ENCODE data around the gene TBC1D23. TPM values are rescaled to one million over a fixed set of nuclear protein-coding genes. Genes with fewer than 3 reads are reported as not detected.
A peak's percentile ranks its signal among the peaks of the same experiment; 100 is the strongest.
"Not testable (repeated sequence)": the region's sequence is repeated elsewhere in the genome, so short reads cannot be mapped to it uniquely, and the experiment has no call there.

Gene TBC1D23
- total RNA-seq, 2 donors from 2014 or later: 35.6 to 58.2 TPM

DNA sequence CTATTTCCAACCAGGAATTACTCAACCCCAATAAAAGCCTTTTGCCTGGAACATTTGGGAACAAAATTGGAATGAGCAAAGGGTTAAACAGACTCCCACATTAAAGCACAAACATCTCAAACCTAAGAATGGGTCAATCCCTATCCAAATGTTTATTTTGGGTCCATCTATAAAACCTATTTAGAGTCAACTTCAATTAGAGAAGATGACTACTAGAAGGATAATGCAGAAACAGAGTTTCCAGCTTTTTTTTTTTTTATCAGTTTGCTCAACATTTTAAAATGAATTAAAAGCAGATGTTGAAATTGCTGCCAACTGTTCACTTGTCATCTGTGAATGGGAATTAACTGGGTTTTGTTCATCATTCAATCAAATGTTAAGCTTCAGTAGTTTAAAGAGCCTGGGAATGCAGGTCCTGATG is 4.1 kb upstream of the TBC1D23 start:
- Histone ChIP-seq H3K4me1 (peaks cover 4% of the 10 kb centered on the region), H3K4me3 (no peak overlapping the region), H3K9ac (ENCODE audit: low read depth in 2 of 2, low read length in 2 of 2) (no peak overlapping the region), H3K27me3 (no peaks in the 10 kb centered on the region), H3K27ac (no peak overlapping the region), H3K9me3 (no peaks in the 10 kb centered on the region), H3K36me3 (no peaks in the 10 kb centered on the region)
- no peak for DNase-seq
- TF ChIP-seq, protein P1, sequence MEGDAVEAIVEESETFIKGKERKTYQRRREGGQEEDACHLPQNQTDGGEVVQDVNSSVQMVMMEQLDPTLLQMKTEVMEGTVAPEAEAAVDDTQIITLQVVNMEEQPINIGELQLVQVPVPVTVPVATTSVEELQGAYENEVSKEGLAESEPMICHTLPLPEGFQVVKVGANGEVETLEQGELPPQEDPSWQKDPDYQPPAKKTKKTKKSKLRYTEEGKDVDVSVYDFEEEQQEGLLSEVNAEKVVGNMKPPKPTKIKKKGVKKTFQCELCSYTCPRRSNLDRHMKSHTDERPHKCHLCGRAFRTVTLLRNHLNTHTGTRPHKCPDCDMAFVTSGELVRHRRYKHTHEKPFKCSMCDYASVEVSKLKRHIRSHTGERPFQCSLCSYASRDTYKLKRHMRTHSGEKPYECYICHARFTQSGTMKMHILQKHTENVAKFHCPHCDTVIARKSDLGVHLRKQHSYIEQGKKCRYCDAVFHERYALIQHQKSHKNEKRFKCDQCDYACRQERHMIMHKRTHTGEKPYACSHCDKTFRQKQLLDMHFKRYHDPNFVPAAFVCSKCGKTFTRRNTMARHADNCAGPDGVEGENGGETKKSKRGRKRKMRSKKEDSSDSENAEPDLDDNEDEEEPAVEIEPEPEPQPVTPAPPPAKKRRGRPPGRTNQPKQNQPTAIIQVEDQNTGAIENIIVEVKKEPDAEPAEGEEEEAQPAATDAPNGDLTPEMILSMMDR (IDR thresholded peaks at IDR 0.05): no peak
- intact Hi-C loops (cut with DNase I): no loop called here

DNA sequence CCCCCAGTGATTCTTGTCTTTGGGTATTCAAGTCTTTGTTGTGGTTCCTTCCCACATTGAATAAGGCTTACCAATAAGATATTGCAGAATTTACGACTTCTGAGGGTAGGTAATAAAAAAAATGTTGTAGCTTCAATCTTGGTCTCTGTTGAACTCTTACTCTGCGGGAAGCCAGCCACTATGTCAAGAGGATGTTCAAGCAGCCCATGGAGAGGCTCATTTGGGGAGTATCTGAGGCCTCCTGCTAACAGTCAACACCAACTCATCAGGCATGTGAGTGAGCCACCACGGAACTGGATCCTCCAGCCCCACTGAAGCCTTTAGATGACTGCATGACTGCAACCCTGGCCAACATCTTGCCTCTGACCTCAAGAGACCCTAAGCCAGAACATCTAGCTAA is 3.2 kb upstream of the TBC1D23 start:
- TF ChIP-seq, protein P1 (IDR thresholded peaks at IDR 0.05): no peak
- intact Hi-C loops (cut with DNase I): no loop called here
- Histone ChIP-seq H3K36me3 (no peaks in the 10 kb centered on the region), H3K27ac (no peak overlapping the region), H3K9ac (ENCODE audit: low read depth in 2 of 2, low read length in 2 of 2) (no peak overlapping the region), H3K9me3 (no peaks in the 10 kb centered on the region), H3K27me3 (no peaks in the 10 kb centered on the region), H3K4me1 (peaks cover 9% of the 10 kb centered on the region), H3K4me3 (no peak overlapping the region)
- DNase-seq: no peak

DNA sequence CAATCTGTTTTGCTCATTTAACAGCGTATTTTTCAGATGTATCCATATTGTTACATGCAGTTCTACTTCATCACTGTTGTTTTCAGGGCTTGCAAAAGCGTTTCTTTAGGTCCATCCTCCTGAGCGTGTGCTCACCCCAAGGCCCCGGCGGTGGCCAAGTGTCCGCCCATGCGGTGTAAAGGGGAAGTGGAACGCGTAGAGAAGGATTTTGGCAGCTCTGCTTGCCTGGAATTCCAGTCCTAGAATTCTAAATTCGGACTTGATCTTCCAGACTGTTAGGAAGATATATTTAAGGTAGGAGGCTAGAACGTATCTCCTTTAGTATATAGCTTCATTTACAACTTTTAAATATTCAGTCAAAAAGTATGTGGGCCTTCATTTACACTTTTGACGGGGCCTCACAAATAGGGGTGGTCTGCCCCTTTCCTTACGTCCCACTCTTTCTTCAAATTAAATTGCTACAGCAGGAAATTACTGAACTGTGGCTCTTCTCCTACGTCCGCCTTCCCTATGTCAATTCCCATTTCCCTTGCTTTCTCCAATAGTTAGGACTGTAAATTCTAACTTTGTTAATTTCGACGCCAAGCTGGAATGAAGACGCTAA is 609 bp upstream of the TBC1D23 start:
- peak; percentile 32 for DNase-seq
- Histone ChIP-seq H3K4me1 (peaks cover 15% of the 10 kb centered on the region), H3K9ac (ENCODE audit: low read depth in 2 of 2, low read length in 2 of 2) (peak overlapping the region; percentile 54 to 78), H3K27ac (peak overlapping the region; percentile 97), H3K36me3 (no peaks in the 10 kb centered on the region), H3K9me3 (no peaks in the 10 kb centered on the region), H3K4me3 (peak overlapping the region; percentile 97), H3K27me3 (no peaks in the 10 kb centered on the region)
- TF ChIP-seq, protein P1 (IDR thresholded peaks at IDR 0.05): no peak
- intact Hi-C loops (cut with DNase I): no loop called here

DNA sequence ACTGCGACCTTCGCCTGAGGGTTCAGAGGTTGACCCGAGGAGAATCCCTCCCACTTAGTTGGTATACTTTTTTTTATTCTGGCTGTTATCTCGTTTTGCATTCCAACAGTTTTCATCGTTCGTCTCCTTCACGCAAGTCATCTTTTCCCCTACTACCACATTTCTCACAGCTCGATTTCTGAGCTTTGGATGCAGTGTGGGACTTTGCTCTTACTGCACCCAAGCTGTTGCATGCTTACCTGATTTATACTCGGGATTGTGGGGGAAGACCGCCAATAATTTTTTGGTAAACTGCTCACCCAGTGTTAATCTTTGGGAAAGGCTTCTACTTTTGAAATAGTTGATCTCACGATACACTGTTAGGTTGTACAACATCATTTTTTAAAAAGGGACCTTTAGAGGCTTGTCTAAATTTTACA is 702 bp downstream of the TBC1D23 start:
- H3K27ac ChIP-seq: peak overlapping the region; percentile 97
- H3K9me3 ChIP-seq: no peaks in the 10 kb centered on the region
- no peaks in the 10 kb centered on the region for H3K27me3 ChIP-seq
- intact Hi-C loops (cut with DNase I): no loop called here
- TF ChIP-seq, protein P1 (IDR thresholded peaks at IDR 0.05): no peak
- H3K36me3 ChIP-seq: no peaks in the 10 kb centered on the region
- H3K4me3 ChIP-seq: peak overlapping the region; percentile 97
- H3K4me1 ChIP-seq: peaks cover 15% of the 10 kb centered on the region
- peak overlapping the region; percentile 78 to 98 for H3K9ac ChIP-seq (ENCODE audit: low read depth in 2 of 2, low read length in 2 of 2)
- DNase-seq: no peak

DNA sequence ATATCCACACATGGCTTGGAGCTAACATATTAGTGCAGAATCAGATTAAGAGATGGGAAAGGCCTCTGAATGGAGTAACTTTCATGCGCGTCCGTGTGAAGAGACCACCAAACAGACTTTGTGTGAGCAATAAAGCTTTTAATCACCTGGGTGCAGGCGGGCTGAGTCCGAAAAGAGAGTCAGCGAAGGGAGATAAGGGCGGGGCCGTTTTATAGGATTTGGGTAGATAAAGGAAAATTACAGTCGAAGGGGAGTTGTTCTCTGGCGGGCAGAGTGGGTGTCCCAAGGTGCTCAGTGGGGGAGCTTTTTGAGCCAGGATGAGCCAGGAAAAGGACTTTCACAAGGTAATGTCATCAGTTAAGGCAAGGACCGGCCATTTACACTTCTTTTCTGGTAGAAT is 2.1 kb downstream of the TBC1D23 start:
- DNase-seq; H3K9me3 ChIP-seq; intact Hi-C loops (cut with DNase I); H3K4me3 ChIP-seq; H3K36me3 ChIP-seq; H3K27me3 ChIP-seq; H3K27ac ChIP-seq; H3K9ac ChIP-seq (ENCODE audit: low read depth in 2 of 2, low read length in 2 of 2): not testable (repeated sequence)
- H3K4me1 ChIP-seq: peaks cover 15% of the 10 kb centered on the region

DNA sequence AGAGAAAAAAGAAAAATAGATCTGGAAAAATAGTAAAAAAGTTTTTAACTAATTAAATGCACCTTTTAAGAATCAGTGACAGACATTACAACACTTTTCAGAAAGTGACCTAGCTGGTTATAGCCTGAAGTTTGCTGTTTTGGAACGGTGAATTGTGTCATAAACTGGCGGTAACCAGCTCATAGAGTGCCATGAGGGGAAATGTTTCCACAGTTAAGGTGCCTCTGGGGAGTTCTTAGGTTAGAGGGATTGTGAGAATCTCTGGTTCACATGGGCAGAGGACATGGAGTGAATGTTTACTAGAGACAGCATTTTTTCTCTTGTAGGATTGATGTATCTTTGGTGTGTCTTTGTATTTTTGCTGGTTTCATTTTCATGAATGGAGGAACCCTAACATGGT is 2.8 kb downstream of the TBC1D23 start:
- H3K36me3 ChIP-seq: no peaks in the 10 kb centered on the region
- TF ChIP-seq, protein P1 (IDR thresholded peaks at IDR 0.05): no peak
- no peaks in the 10 kb centered on the region for H3K9me3 ChIP-seq
- H3K4me1 ChIP-seq: peaks cover 15% of the 10 kb centered on the region
- intact Hi-C loops (cut with DNase I): no loop called here
- no peak overlapping the region for H3K4me3 ChIP-seq
- no peak overlapping the region for H3K27ac ChIP-seq
- H3K27me3 ChIP-seq: no peaks in the 10 kb centered on the region
- DNase-seq: no peak
- H3K9ac ChIP-seq (ENCODE audit: low read depth in 2 of 2, low read length in 2 of 2): no peak overlapping the region
